K562 (cell line): ENCODE measurements around the gene FASN. TPM values are rescaled to one million over a fixed set of nuclear protein-coding genes. Genes with fewer than 3 reads are reported as not detected.

Experiments
- ATAC-seq: fragments of 200-7000 bp; cut with Tn5 transposase; 3 replicates; pipeline ENCODE4 v1.9.1; 2020; ENCODE audit warnings: moderate library complexity
- BruUV-seq: library from RNA; stranded (reverse); fragments of 400-500 nt; replicated peaks from 2 replicates; lab custom pipeline; 2021; lab: Mats Ljungman, UMichigan
- CTCF ChIA-PET: fragments of 300-600 bp; formaldehyde crosslinking; extraction: SDS; loops from one replicate; lab custom pipeline; 2021; ENCODE audit warnings: low intra/inter-chr PET ratio; lab: Yijun Ruan, JAX
- POLR2A ChIA-PET: fragments of 300-600, 350-650 bp; sonication (Branson Sonifier 250); formaldehyde crosslinking; extraction: SDS; loops from one replicate; lab custom pipeline; 2021; ENCODE audit warnings: antibody characterized with exemption, inconsistent platforms; lab: Yijun Ruan, JAX
- DNase-seq, 4 experiments: peaks; one replicate each; pipeline versions ENCODE4 v3.0.0 to v3.0.0-alpha.2; 2011 to 2018; ENCODE audit warnings: low spot score in 3 of 4, mixed read lengths in 3 of 4; ENCODE audit errors: extremely low read depth in 1 of 4
- FAIRE-seq: peaks from 2 replicates; lab custom pipeline; 2011; peaks lifted over from hg19 to GRCh38; lab: Jason Lieb, UNC
- H2AFZ ChIP-seq: 2 replicates; pipeline ENCODE4 v1.6.0; 2011; ENCODE audit warnings: low read depth, low read length, control low read depth, inconsistent platforms
- H3K27ac ChIP-seq: fragments of 200-600 bp; 3 replicates; pipeline ENCODE4 v1.8.0; 2011; ENCODE audit warnings: low read depth, mild to moderate bottlenecking, control low read depth, inconsistent platforms, low read length, moderate library complexity, mixed read lengths; ENCODE audit errors: extremely low read depth
- H3K27me3 ChIP-seq, 2 experiments: fragments of 300-600 bp in 1 of 2; 2 replicates in 1 of 2; 3 replicates in 1 of 2; pipeline versions ENCODE4 v1.6.0 to v1.8.0; 2011; ENCODE audit warnings: inconsistent platforms in 2 of 2, low read length in 2 of 2, mild to moderate bottlenecking in 1 of 2, mixed read lengths in 1 of 2, moderate library complexity in 1 of 2; ENCODE audit not compliant: control insufficient read depth in 2 of 2, insufficient read depth in 2 of 2
- H3K36me3 ChIP-seq: fragments of 300-600 bp; 3 replicates; pipeline ENCODE4 v1.8.0; 2011; ENCODE audit warnings: mild to moderate bottlenecking, low read length, inconsistent platforms; ENCODE audit not compliant: control insufficient read depth, insufficient read depth
- H3K4me1 ChIP-seq, 2 experiments: fragments of 200-600 bp in 1 of 2; replicated peaks in 1 of 2; 2 replicates in 1 of 2; 3 replicates in 1 of 2; pipeline versions ENCODE4 v1.5.1 to v1.8.0; 2011; ENCODE audit warnings: inconsistent platforms in 2 of 2, low read length in 2 of 2, mild to moderate bottlenecking in 1 of 2, mixed read lengths in 1 of 2, moderate library complexity in 1 of 2; ENCODE audit not compliant: control insufficient read depth in 2 of 2, insufficient read depth in 2 of 2
- H3K4me2 ChIP-seq: 2 replicates; pipeline ENCODE4 v1.6.1; 2011; ENCODE audit warnings: low read length, control low read depth, inconsistent platforms, mixed read lengths; ENCODE audit not compliant: insufficient read depth
- H3K4me3 ChIP-seq: fragments of 200-600 bp; sonication (generic), shearing (Covaris generic); 2 replicates; pipeline ENCODE4 v1.5.1; 2016; ENCODE audit warnings: control low read depth, inconsistent platforms
- H3K79me2 ChIP-seq: fragments of 200-600 bp; 3 replicates; pipeline ENCODE4 v1.8.0; 2011; ENCODE audit warnings: low read length, inconsistent platforms; ENCODE audit not compliant: control insufficient read depth, insufficient read depth
- H3K9ac ChIP-seq, 2 experiments: 2 replicates each; pipeline versions ENCODE4 v1.6.0 to v1.6.1; 2011; ENCODE audit warnings: low read depth in 2 of 2, low read length in 2 of 2, control low read depth in 1 of 2, inconsistent platforms in 1 of 2, mild to moderate bottlenecking in 1 of 2, mixed read lengths in 1 of 2; ENCODE audit not compliant: insufficient read depth in 1 of 2
- H3K9me1 ChIP-seq: one replicate; pipeline ENCODE4 v1.6.0; 2011; ENCODE audit warnings: inconsistent platforms, mild to moderate bottlenecking, low read length, moderate library complexity; ENCODE audit not compliant: control insufficient read depth, insufficient read depth
- H3K9me3 ChIP-seq: replicated peaks from 2 replicates; pipeline ENCODE4 v1.5.1; 2011; ENCODE audit warnings: low read depth, low read length, inconsistent platforms; ENCODE audit not compliant: control insufficient read depth, insufficient read depth
- H4K20me1 ChIP-seq: replicated peaks from 2 replicates; pipeline ENCODE4 v1.6.1; 2011; ENCODE audit warnings: low read length, inconsistent platforms, mixed read lengths; ENCODE audit not compliant: control insufficient read depth, insufficient read depth
- CEBPG ChIP-seq, 3 experiments: fragments of 200-800 bp in 1 of 3; sonication (Bioruptor generic) in 1 of 3; sonication (generic) in 1 of 3; formaldehyde crosslinking in 1 of 3; IDR thresholded peaks in 2 of 3; conservative IDR thresholded peaks in 1 of 3; 2 replicates each; pipeline versions ENCODE4 v1.6.1 to v1.8.0; 2016 to 2022; ENCODE audit warnings: missing compliant biosample characterization in 2 of 3, missing genetic modification characterization in 2 of 3, mild to moderate bottlenecking in 1 of 3, missing genetic modification reagents in 1 of 3
- DDX20 ChIP-seq: fragments of 450-650 bp; IDR thresholded peaks from 2 replicates; pipeline ENCODE4 v1.6.1; 2016; ENCODE audit warnings: missing genetic modification characterization, low read depth, mild to moderate bottlenecking, missing compliant biosample characterization, moderate library complexity
- FOXJ3 ChIP-seq: sonication (generic); formaldehyde crosslinking; IDR thresholded peaks from 2 replicates; pipeline ENCODE4 v1.4.0; 2020; ENCODE audit warnings: mild to moderate bottlenecking, missing genetic modification reagents
- GABPA ChIP-seq: fragments of 200-800 bp; sonication (Bioruptor generic); conservative IDR thresholded peaks from 2 replicates; pipeline ENCODE4 v1.6.1; 2016; ENCODE audit warnings: low read depth, missing genetic modification characterization, missing compliant biosample characterization
- GATA2 ChIP-seq: sonication (generic); formaldehyde crosslinking; IDR thresholded peaks from 2 replicates; pipeline ENCODE4 v1.4.0; 2020; ENCODE audit warnings: mild to moderate bottlenecking, missing genetic modification reagents
- KAT7 ChIP-seq: sonication (generic); formaldehyde crosslinking; IDR thresholded peaks from 2 replicates; pipeline ENCODE4 v1.8.0; 2022; ENCODE audit warnings: missing genetic modification reagents, mild to moderate bottlenecking, borderline replicate concordance
- MCM7 ChIP-seq, 2 experiments: fragments of 450-650 bp; IDR thresholded peaks; 2 replicates each; pipeline ENCODE4 v1.6.1; 2016 to 2018
- MEF2A ChIP-seq: IDR thresholded peaks from 2 replicates; pipeline ENCODE4 v1.6.1; 2011; ENCODE audit warnings: low read depth, mild to moderate bottlenecking, low read length, moderate library complexity; ENCODE audit not compliant: control insufficient read depth
- NCOA4 ChIP-seq: fragments of 450-650 bp; IDR thresholded peaks from 2 replicates; pipeline ENCODE4 v1.6.1; 2018; ENCODE audit warnings: mild to moderate bottlenecking; ENCODE audit not compliant: partially characterized antibody
- NELFE ChIP-seq: IDR thresholded peaks from 2 replicates; pipeline ENCODE4 v1.6.1; 2011; ENCODE audit warnings: mild to moderate bottlenecking; ENCODE audit not compliant: insufficient read depth, insufficient read length
- POLR2G ChIP-seq: fragments of 200-400 bp; formaldehyde crosslinking; IDR thresholded peaks from 2 replicates; pipeline ENCODE4 v1.6.1; 2017; ENCODE audit warnings: low read depth, mild to moderate bottlenecking, antibody characterized with exemption, low read length, moderate library complexity
- TFAM ChIP-seq: fragments of 250-450 bp; sonication (Bioruptor Pico); conservative IDR thresholded peaks from 2 replicates; pipeline ENCODE4 v1.5.0; 2021; ENCODE audit warnings: mild to moderate bottlenecking, moderate library complexity
- ZNF263 ChIP-seq: sonication (generic); formaldehyde crosslinking; IDR thresholded peaks from 2 replicates; pipeline ENCODE4 v1.8.0; 2022; ENCODE audit warnings: mild to moderate bottlenecking, missing genetic modification reagents, borderline replicate concordance
- ZNF57 ChIP-seq: fragments of 450-650 bp; formaldehyde crosslinking; IDR thresholded peaks from 2 replicates; pipeline ENCODE4 v1.4.0; 2020; ENCODE audit warnings: mild to moderate bottlenecking, moderate library complexity
- WGBS: fragments of 100-300 bp; shearing (Covaris generic); methylation state at CpG from one replicate; pipeline ENCODE4 v1.1.6; 2016; ENCODE audit warnings: low coverage, mixed read lengths; ENCODE audit not compliant: insufficient coverage; ENCODE audit errors: missing lambda C conversion rate; 5-methylcytosine and 5-hydroxymethylcytosine counted together
- in situ Hi-C: fragments of 300-500 bp; cut with MboI; formaldehyde crosslinking; loops from 4 replicates; pipeline ENCODE4 v1.15.0; 2018; ENCODE audit warnings: inconsistent platforms, mixed read lengths
- intact Hi-C: fragments of 100-400 bp; cut with micrococcal nuclease; formaldehyde crosslinking; loops from 2 replicates; pipeline ENCODE4 v1.14.2; 2022
- polyA plus RNA-seq, 8 experiments: library from polyadenylated mRNA; depleted of rRNA in 4 of 8; stranded (reverse) in 5 of 8; unstranded in 3 of 8; fragments of >200 nt; fragmentation: Nextera tagmentation in 2 of 8; fragmentation: Illumina TruSeq in 1 of 8; extraction: Ambion mirVana in 2 of 8; extraction: Trizol in 1 of 8; gene quantifications; 2 replicates each; pipeline versions ENCODE4 v1.2.1 to v1.2.3, GENCODE V29; 2011 to 2014; ENCODE audit warnings: inconsistent platforms in 1 of 8, missing spikeins in 1 of 8
- total RNA-seq, 7 experiments: library from RNA; depleted of rRNA in 6 of 7; stranded (reverse); fragments of >200 nt in 6 of 7; fragmentation: Illumina TruSeq in 2 of 7; extraction: Trizol in 2 of 7; gene quantifications; 2 replicates each; pipeline versions ENCODE4 v1.2.1 to v1.2.3, GENCODE V29; 2011 to 2021; ENCODE audit warnings: low replicate concordance in 1 of 7
- TF ChIP-seq, protein P1 (sequence below): fragments of 250-450 bp; sonication (Bioruptor Pico); IDR thresholded peaks from 2 replicates; pipeline ENCODE4 v1.4.0; 2020; ENCODE audit warnings: borderline replicate concordance
- TF ChIP-seq, protein P2 (sequence below): fragments of 450-650 bp; IDR thresholded peaks from 2 replicates; pipeline ENCODE4 v1.6.1; 2016; ENCODE audit warnings: borderline replicate concordance
- TF ChIP-seq, protein P3 (sequence below): sonication (generic); formaldehyde crosslinking; IDR thresholded peaks from 2 replicates; pipeline ENCODE4 v1.8.0; 2023; ENCODE audit warnings: mild to moderate bottlenecking, missing genetic modification reagents

Gene FASN
- total and polyA plus RNA-seq, 9 of the 15 experiments (the other 6 are each of a cell fraction or from before 2014, with no cell fraction given) = 0.15 to 663 (median 49.9) TPM

DNA sequence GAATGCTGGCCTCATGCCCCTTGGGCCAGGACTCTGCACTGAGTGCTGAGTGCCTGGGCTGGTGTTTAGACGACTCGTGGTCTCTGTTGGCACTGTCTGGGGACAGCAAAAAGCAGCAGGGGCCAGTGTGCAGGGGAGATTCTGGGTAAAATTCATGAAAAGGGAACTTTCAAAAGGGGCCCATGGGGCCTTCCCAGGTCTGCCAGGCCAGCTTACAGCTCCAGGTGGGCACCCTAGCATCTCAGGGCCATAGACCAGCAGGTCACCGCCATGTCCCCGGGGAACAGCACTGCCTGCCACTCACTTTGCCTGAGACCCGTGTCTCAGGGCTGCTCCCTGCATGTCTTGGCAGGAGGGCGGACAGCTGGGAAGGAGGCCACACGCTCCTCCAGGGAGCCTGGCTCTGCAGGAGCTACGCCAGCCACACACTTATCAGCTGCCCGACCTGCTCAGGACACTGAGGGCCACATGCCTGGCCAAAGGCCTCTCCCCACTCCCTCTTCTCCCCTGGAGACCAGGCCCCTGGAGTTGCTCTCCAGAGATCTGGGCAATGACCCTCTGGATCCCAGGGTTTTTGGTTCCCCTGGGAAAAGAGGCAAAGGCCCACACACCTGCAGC, 8.8 kb upstream of the FASN start:
- Histone ChIP-seq H3K27me3 (no peaks in the 10 kb centered on the region), H3K4me2 (no peak overlapping the region), H3K4me3 (no peak overlapping the region), H3K9ac (peak overlapping the region in 1 of 2 experiments; percentile 84; a peak in 2 of 4 replicates), H3K36me3 (no peaks in the 10 kb centered on the region; the same call in 2 of the 3 replicates), H4K20me1 (no peaks in the 10 kb centered on the region), H2AFZ (no peak overlapping the region), H3K9me1 (no peaks in the 10 kb centered on the region), H3K9me3 (no peaks in the 10 kb centered on the region), H3K79me2 (no peaks in the 10 kb centered on the region), H3K27ac (peak overlapping the region; percentile 44; the same call in 1 of the 3 replicates), H3K4me1 (peaks cover 18 to 66% of the 10 kb centered on the region in 2 experiments)
- ChIA-PET CTCF (no interaction called here), POLR2A (interaction anchor here (0.6 to 1.0 kb wide), 2 partner anchors 23 to 594 kb away, joined by 3 to 4 read pairs; partner anchors contain the start of gene ACTG1)
- in situ Hi-C loops (no loop called here), intact Hi-C loops (loop anchor here (5.0 kb wide), 1 partner anchor 36 kb away; no protein-coding TSS in a partner anchor)
- BruUV-seq = no TSS peak
- ATAC-seq (no peak), FAIRE-seq (no peak), DNase-seq (no peak)
- 74% methylated on average over 9 of the region's 9 CpGs for WGBS
- no peak for TF ChIP-seq GATA2
- TF ChIP-seq, protein P1, sequence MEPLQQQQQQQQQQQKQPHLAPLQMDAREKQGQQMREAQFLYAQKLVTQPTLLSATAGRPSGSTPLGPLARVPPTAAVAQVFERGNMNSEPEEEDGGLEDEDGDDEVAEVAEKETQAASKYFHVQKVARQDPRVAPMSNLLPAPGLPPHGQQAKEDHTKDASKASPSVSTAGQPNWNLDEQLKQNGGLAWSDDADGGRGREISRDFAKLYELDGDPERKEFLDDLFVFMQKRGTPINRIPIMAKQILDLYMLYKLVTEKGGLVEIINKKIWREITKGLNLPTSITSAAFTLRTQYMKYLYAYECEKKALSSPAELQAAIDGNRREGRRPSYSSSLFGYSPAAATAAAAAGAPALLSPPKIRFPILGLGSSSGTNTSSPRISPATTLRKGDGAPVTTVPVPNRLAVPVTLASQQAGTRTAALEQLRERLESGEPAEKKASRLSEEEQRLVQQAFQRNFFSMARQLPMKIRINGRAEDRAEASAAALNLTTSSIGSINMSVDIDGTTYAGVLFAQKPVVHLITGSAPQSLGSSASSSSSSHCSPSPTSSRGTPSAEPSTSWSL (CRISPR knock-in tag) = no peak
- TF ChIP-seq MCM7 (IDR thresholded peaks at IDR 0.05) = no peak
- TF ChIP-seq, protein P2, sequence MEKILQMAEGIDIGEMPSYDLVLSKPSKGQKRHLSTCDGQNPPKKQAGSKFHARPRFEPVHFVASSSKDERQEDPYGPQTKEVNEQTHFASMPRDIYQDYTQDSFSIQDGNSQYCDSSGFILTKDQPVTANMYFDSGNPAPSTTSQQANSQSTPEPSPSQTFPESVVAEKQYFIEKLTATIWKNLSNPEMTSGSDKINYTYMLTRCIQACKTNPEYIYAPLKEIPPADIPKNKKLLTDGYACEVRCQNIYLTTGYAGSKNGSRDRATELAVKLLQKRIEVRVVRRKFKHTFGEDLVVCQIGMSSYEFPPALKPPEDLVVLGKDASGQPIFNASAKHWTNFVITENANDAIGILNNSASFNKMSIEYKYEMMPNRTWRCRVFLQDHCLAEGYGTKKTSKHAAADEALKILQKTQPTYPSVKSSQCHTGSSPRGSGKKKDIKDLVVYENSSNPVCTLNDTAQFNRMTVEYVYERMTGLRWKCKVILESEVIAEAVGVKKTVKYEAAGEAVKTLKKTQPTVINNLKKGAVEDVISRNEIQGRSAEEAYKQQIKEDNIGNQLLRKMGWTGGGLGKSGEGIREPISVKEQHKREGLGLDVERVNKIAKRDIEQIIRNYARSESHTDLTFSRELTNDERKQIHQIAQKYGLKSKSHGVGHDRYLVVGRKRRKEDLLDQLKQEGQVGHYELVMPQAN = no peak
- no peak for TF ChIP-seq TFAM (CRISPR knock-in tag)
- no peak for TF ChIP-seq ZNF263 (CRISPR knock-in tag)
- TF ChIP-seq ZNF57 (CRISPR knock-in tag) = no peak
- TF ChIP-seq NELFE = no peak
- no peak for TF ChIP-seq KAT7 (CRISPR knock-in tag)
- 0 out of 2 replicates have a peak, but pooled peaks have one; percentile 20 for TF ChIP-seq POLR2G
- TF ChIP-seq NCOA4 = no peak
- no peak for TF ChIP-seq CEBPG (CRISPR knock-in tag; IDR thresholded peaks at IDR 0.05)
- TF ChIP-seq CEBPG (tag; conservative IDR thresholded peaks at IDR 0.05 in 1 of 2, IDR thresholded peaks at IDR 0.05 in 1 of 2) = no peak
- TF ChIP-seq DDX20 (tag) = no peak
- peak; percentile 53 for TF ChIP-seq GABPA
- TF ChIP-seq FOXJ3 (CRISPR knock-in tag) = no peak
- no peak for TF ChIP-seq MEF2A
- TF ChIP-seq, protein P3, sequence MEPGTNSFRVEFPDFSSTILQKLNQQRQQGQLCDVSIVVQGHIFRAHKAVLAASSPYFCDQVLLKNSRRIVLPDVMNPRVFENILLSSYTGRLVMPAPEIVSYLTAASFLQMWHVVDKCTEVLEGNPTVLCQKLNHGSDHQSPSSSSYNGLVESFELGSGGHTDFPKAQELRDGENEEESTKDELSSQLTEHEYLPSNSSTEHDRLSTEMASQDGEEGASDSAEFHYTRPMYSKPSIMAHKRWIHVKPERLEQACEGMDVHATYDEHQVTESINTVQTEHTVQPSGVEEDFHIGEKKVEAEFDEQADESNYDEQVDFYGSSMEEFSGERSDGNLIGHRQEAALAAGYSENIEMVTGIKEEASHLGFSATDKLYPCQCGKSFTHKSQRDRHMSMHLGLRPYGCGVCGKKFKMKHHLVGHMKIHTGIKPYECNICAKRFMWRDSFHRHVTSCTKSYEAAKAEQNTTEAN (CRISPR knock-in tag) = no peak
